T-helper 17 cell (primary cell): Measurements from ENCODE around the gene PPP5C. TPM values are rescaled to one million over a fixed set of nuclear protein-coding genes. Genes with fewer than 3 reads are reported as not detected.
"Not testable (repeated sequence)": the region's sequence is repeated elsewhere in the genome, so short reads cannot be mapped to it uniquely, and the experiment has no call there.

ENCODE experiments used
- ATAC-seq: fragments of 150-1000 bp; cut with Tn5 transposase; 2 replicates; pipeline ENCODE4 v1.10.0; 2021; ENCODE audit warnings: mild to moderate bottlenecking, moderate library complexity
- DNase-seq, 3 donors: peaks; one replicate each; pipeline versions ENCODE4 v3.0.0 to v3.0.0-alpha.2; 2020 to 2021
- H3K9me3 ChIP-seq: one replicate; pipeline ENCODE4 v1.7.0; 2013; ENCODE audit warnings: low read length, mild to moderate bottlenecking; ENCODE audit not compliant: control insufficient read depth, poor library complexity, severe bottlenecking
- H3K27ac Mint-ChIP-seq: one replicate; pipeline ENCODE4 v1.8.0; 2022; ENCODE audit warnings: mild to moderate bottlenecking, moderate library complexity, mixed read lengths
- H3K27me3 Mint-ChIP-seq: one replicate; pipeline ENCODE4 v1.8.0; 2022; ENCODE audit warnings: mixed read lengths
- H3K36me3 Mint-ChIP-seq: one replicate; pipeline ENCODE4 v1.8.0; 2022; ENCODE audit warnings: low read depth, mixed read lengths
- H3K4me1 Mint-ChIP-seq: one replicate; pipeline ENCODE4 v1.8.0; 2022; ENCODE audit warnings: mild to moderate bottlenecking, mixed read lengths
- H3K4me3 Mint-ChIP-seq: one replicate; pipeline ENCODE4 v1.8.0; 2022; ENCODE audit warnings: mild to moderate bottlenecking, moderate library complexity, mixed read lengths
- total RNA-seq, 4 donors: library from RNA in 2 of 4; stranded (reverse) in 2 of 4; gene quantifications; one replicate each; pipeline ENCODE4 v1.2.3 and lab custom pipeline; 2022 to 2026

The PPP5C gene
- total RNA-seq, 2 donors from 2014 or later = 34.8 to 42.8 TPM

- not testable (repeated sequence) for ATAC-seq, H3K4me3 Mint-ChIP-seq
- peaks cover 61% of the 10 kb centered on the region for H3K27me3 Mint-ChIP-seq
Observed at GRCh38 chr19:46433470-46433869, 86.6 kb downstream of the PPP5C start.

GRCh38 chr19:46435009-46435408 lies 88.1 kb downstream of the PPP5C start:
- no peak overlapping the region for H3K4me3 Mint-ChIP-seq
- peaks cover under 1% of the 10 kb centered on the region for H3K4me1 Mint-ChIP-seq
- peaks cover 48% of the 10 kb centered on the region for H3K27me3 Mint-ChIP-seq
- ATAC-seq (no peak), DNase-seq (no peak)
- no peaks in the 10 kb centered on the region for H3K36me3 Mint-ChIP-seq
- H3K27ac Mint-ChIP-seq = no peak overlapping the region
- H3K9me3 ChIP-seq = no peaks in the 10 kb centered on the region

More at GRCh38 chr19:46433470-46433869, 86.6 kb downstream of the PPP5C start:
- H3K9me3 ChIP-seq, H3K36me3 Mint-ChIP-seq, H3K27ac Mint-ChIP-seq, DNase-seq: not testable (repeated sequence)
- H3K4me1 Mint-ChIP-seq = peaks cover 11% of the 10 kb centered on the region

DNA sequence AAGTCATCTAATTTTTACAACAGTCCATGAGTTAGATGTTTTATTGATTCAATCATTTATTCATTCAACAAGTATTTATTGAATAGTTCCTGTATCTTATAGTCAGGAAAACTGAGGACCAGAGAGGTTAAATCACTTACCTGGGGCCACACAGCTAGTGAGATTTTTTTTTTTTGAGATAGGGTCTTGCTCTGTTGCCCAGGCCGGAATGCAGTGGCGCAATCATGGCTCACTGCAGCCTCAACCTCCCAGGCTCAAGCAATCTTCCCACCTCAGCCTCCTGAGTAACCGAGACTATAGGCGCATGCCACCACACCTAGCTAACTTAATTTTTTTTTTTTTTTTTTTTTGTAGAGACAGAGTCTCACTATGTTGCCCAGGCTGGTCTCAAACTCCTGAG lies 88.8 kb downstream of the PPP5C start:
- not testable (repeated sequence) for H3K27ac Mint-ChIP-seq, ATAC-seq, H3K4me1 Mint-ChIP-seq

More for the DNA sequence above, 88.8 kb downstream of the PPP5C start:
- not testable (repeated sequence) for H3K4me3 Mint-ChIP-seq, H3K9me3 ChIP-seq, H3K36me3 Mint-ChIP-seq, DNase-seq
- H3K27me3 Mint-ChIP-seq = peaks cover 41% of the 10 kb centered on the region

Other genes starting within 250 kb of the PPP5C start
- gene IGFL3, start 222.4 kb upstream of the PPP5C start, total RNA-seq = not detected
- under 1 TPM in 1 of 2 donors, not detected in 1; 0.72 TPM for gene IGFL2, start 198.8 kb upstream of the PPP5C start, total RNA-seq
- gene IGFL1, start 117.3 kb upstream of the PPP5C start, total RNA-seq = not detected
- not detected for gene HIF3A, start 50.0 kb upstream of the PPP5C start, total RNA-seq
- not detected for gene CCDC8, start 66.5 kb downstream of the PPP5C start, total RNA-seq
- gene PNMA8C, start 81.8 kb downstream of the PPP5C start, total RNA-seq = under 1 TPM; 0.10 to 0.12 TPM
- not detected for gene PNMA8A, start 124.5 kb downstream of the PPP5C start, total RNA-seq
- gene PNMA8B, start 148.8 kb downstream of the PPP5C start, total RNA-seq = under 1 TPM; 0.17 to 0.18 TPM